ENCODE measurements around the gene KRT14. TPM values are rescaled to one million over a fixed set of nuclear protein-coding genes. Genes with fewer than 3 reads are reported as not detected.

The KRT14 gene
- total and polyA plus RNA-seq, 2 donors (not counting 1 experiment from before 2014, with no cell fraction given), result 0.94 TPM; not detected in 1

GRCh38 chr17:41575336-41575735 is 11.4 kb downstream of the KRT14 start:
- Histone ChIP-seq H3K27ac (ENCODE audit: insufficient read depth, low read length) (no peak overlapping the region), H3K27me3 (ENCODE audit: control insufficient read depth, insufficient read depth, low read length) (peaks cover 7% of the 10 kb centered on the region), H4K20me1 (ENCODE audit: control insufficient read depth, extremely low read depth, insufficient read depth, low read length) (no peaks in the 10 kb centered on the region), H3K4me1 (ENCODE audit: control insufficient read depth, extremely low read depth, insufficient read depth, low read length) (no peaks in the 10 kb centered on the region), H3K4me2 (ENCODE audit: extremely low read depth, insufficient read depth, low read length) (no peak overlapping the region), H3K9me3 (ENCODE audit: control insufficient read depth, insufficient read depth, low read depth, low read length) (no peaks in the 10 kb centered on the region), H3K79me2 (ENCODE audit: control insufficient read depth, insufficient read depth, low read length) (no peaks in the 10 kb centered on the region), H3K4me3 (replicated peaks in 1 of 4; ENCODE audit: control extremely low read depth in 1 of 4, insufficient read depth in 1 of 4, low read depth in 3 of 4, low read length in 4 of 4) (no peak overlapping the region), H2AFZ (ENCODE audit: low read length) (no peak overlapping the region), H3K36me3 (ENCODE audit: control insufficient read depth, insufficient read depth, low read length) (no peaks in the 10 kb centered on the region), H3K9ac (ENCODE audit: insufficient read depth, low read length) (no peak overlapping the region)
- TF ChIP-seq EZH2 (IDR thresholded peaks at IDR 0.05; ENCODE audit: low read length, missing control alignments), result no peak
- TF ChIP-seq, protein P1, sequence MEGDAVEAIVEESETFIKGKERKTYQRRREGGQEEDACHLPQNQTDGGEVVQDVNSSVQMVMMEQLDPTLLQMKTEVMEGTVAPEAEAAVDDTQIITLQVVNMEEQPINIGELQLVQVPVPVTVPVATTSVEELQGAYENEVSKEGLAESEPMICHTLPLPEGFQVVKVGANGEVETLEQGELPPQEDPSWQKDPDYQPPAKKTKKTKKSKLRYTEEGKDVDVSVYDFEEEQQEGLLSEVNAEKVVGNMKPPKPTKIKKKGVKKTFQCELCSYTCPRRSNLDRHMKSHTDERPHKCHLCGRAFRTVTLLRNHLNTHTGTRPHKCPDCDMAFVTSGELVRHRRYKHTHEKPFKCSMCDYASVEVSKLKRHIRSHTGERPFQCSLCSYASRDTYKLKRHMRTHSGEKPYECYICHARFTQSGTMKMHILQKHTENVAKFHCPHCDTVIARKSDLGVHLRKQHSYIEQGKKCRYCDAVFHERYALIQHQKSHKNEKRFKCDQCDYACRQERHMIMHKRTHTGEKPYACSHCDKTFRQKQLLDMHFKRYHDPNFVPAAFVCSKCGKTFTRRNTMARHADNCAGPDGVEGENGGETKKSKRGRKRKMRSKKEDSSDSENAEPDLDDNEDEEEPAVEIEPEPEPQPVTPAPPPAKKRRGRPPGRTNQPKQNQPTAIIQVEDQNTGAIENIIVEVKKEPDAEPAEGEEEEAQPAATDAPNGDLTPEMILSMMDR (conservative IDR thresholded peaks at IDR 0.05 in 1 of 2, IDR thresholded peaks at IDR 0.05 in 1 of 2; ENCODE audit: low read depth in 1 of 2, low read length in 2 of 2), result no peak
- DNase-seq (ENCODE audit: low read depth in 2 of 2), result no peak

DNA sequence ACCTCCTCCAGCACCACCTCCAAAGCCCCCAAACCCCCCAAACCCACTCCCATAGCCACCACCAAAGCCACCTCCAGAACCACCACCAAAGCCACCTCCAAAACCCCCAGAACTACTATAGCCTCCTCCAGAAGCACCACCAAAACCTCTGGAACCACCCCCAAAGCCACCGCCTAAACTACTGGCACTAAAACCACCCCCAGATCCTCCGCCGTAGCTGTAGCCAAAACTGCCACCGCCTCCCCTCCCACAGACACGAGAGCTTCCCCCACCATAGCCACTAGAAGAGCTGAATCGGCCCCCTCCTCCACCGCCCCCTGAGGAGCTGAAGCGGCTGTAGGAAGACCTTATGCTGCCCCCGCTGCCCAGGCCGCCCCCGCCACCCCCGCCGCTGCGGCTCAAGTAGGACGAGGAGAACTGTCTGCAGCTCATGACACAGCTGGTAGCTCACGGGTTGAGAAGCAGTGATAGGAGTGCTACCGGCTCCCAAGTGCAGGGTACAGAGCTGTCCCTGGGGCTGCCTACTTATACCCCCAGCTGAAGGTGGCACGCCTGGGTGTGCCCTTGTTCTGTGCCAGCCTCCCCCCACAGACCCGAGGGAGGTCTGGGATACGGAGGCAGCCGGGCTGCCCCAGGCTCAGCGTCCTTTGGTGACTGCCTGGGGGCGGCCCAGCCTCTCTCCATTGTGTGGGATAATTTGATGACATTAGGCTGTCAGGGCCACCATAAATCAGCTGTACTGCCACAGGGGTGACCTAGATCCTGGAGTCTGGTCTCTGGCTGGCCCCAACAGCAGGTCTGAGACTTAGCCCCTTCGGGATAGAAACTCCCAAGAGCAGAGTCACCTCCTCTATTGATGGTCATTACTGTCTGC is 14.9 kb downstream of the KRT14 start, which contains the start of gene KRT9:
KRT9 (minus strand) TSS at position 499 of the 874 bp plus-strand sequence; CDS start at position 432, 67 bp downstream.
- no peak within 1 kb of the TSS for H3K27ac ChIP-seq (ENCODE audit: insufficient read depth, low read length)
- H3K4me3 ChIP-seq (replicated peaks in 1 of 4; ENCODE audit: control extremely low read depth in 1 of 4, insufficient read depth in 1 of 4, low read depth in 3 of 4, low read length in 4 of 4), result no peak within 1 kb of the TSS
- no peaks in the 10 kb centered on the region for H3K36me3 ChIP-seq (ENCODE audit: control insufficient read depth, insufficient read depth, low read length)
- no peak within 1 kb of the TSS for H2AFZ ChIP-seq (ENCODE audit: low read length)
- no peaks in the 10 kb centered on the region for H3K4me1 ChIP-seq (ENCODE audit: control insufficient read depth, extremely low read depth, insufficient read depth, low read length)
- H3K4me2 ChIP-seq (ENCODE audit: extremely low read depth, insufficient read depth, low read length), result no peak within 1 kb of the TSS
- H4K20me1 ChIP-seq (ENCODE audit: control insufficient read depth, extremely low read depth, insufficient read depth, low read length), result no peaks in the 10 kb centered on the region
- H3K9me3 ChIP-seq (ENCODE audit: control insufficient read depth, insufficient read depth, low read depth, low read length), result no peaks in the 10 kb centered on the region
- DNase-seq (ENCODE audit: low read depth in 2 of 2), result no peak
- H3K27me3 ChIP-seq (ENCODE audit: control insufficient read depth, insufficient read depth, low read length), result peaks cover 10% of the 10 kb centered on the region
- H3K9ac ChIP-seq (ENCODE audit: insufficient read depth, low read length), result no peak within 1 kb of the TSS
- H3K79me2 ChIP-seq (ENCODE audit: control insufficient read depth, insufficient read depth, low read length), result no peaks in the 10 kb centered on the region
- TF ChIP-seq, protein P1 (conservative IDR thresholded peaks at IDR 0.05 in 1 of 2, IDR thresholded peaks at IDR 0.05 in 1 of 2; ENCODE audit: low read depth in 1 of 2, low read length in 2 of 2), result no peak
- no peak for TF ChIP-seq EZH2 (IDR thresholded peaks at IDR 0.05; ENCODE audit: low read length, missing control alignments)

GRCh38 chr17:41567317-41567716 is 19.4 kb downstream of the KRT14 start:
- H3K9ac ChIP-seq (ENCODE audit: insufficient read depth, low read length), result no peak overlapping the region
- no peak overlapping the region for H3K27ac ChIP-seq (ENCODE audit: insufficient read depth, low read length)
- DNase-seq (ENCODE audit: low read depth in 2 of 2), result no peak
- no peaks in the 10 kb centered on the region for H3K9me3 ChIP-seq (ENCODE audit: control insufficient read depth, insufficient read depth, low read depth, low read length)
- no peaks in the 10 kb centered on the region for H4K20me1 ChIP-seq (ENCODE audit: control insufficient read depth, extremely low read depth, insufficient read depth, low read length)
- no peak overlapping the region for H3K4me3 ChIP-seq (replicated peaks in 1 of 4; ENCODE audit: control extremely low read depth in 1 of 4, insufficient read depth in 1 of 4, low read depth in 3 of 4, low read length in 4 of 4)
- no peaks in the 10 kb centered on the region for H3K4me1 ChIP-seq (ENCODE audit: control insufficient read depth, extremely low read depth, insufficient read depth, low read length)
- no peaks in the 10 kb centered on the region for H3K79me2 ChIP-seq (ENCODE audit: control insufficient read depth, insufficient read depth, low read length)
- H2AFZ ChIP-seq (ENCODE audit: low read length), result no peak overlapping the region
- TF ChIP-seq EZH2 (IDR thresholded peaks at IDR 0.05; ENCODE audit: low read length, missing control alignments), result no peak
- TF ChIP-seq, protein P1 (conservative IDR thresholded peaks at IDR 0.05 in 1 of 2, IDR thresholded peaks at IDR 0.05 in 1 of 2; ENCODE audit: low read depth in 1 of 2, low read length in 2 of 2), result no peak
- no peak overlapping the region for H3K4me2 ChIP-seq (ENCODE audit: extremely low read depth, insufficient read depth, low read length)
- H3K36me3 ChIP-seq (ENCODE audit: control insufficient read depth, insufficient read depth, low read length), result no peaks in the 10 kb centered on the region
- peaks cover 12% of the 10 kb centered on the region for H3K27me3 ChIP-seq (ENCODE audit: control insufficient read depth, insufficient read depth, low read length)

All from fibroblast of lung (primary cell).